WERI-Rb-1 (cell line): ENCODE results near the gene PRKD1.

Source experiments
- DNase-seq: peaks from one replicate; pipeline ENCODE4 v3.0.0-alpha.2; 2020
- H3K27ac ChIP-seq: fragments of 250-450 bp; sonication (Bioruptor Pico); 2 replicates; pipeline ENCODE4 v1.5.1; 2020; ENCODE audit warnings: mild to moderate bottlenecking, moderate library complexity
- H3K27me3 ChIP-seq: fragments of 250-450 bp; sonication (Bioruptor Pico); 2 replicates; pipeline ENCODE4 v1.5.1; 2021; ENCODE audit warnings: mild to moderate bottlenecking, low read depth, moderate library complexity; ENCODE audit not compliant: insufficient read depth, severe bottlenecking
- H3K36me3 ChIP-seq: fragments of 250-450 bp; sonication (Bioruptor Pico); 2 replicates; pipeline ENCODE4 v1.5.1; 2020; ENCODE audit warnings: mild to moderate bottlenecking, moderate library complexity
- H3K4me3 ChIP-seq: 2 replicates; pipeline ENCODE4 v1.5.1; 2011; ENCODE audit warnings: low read depth, mild to moderate bottlenecking, control low read depth, low read length
- H3K9me3 ChIP-seq: fragments of 250-450 bp; sonication (Bioruptor Pico); 2 replicates; pipeline ENCODE4 v1.5.1; 2021; ENCODE audit warnings: mild to moderate bottlenecking, moderate library complexity; ENCODE audit not compliant: severe bottlenecking
- CTCF ChIP-seq: IDR thresholded peaks from 2 replicates; pipeline ENCODE4 v1.5.1; 2011; ENCODE audit warnings: low read depth, mild to moderate bottlenecking, control low read depth, inconsistent platforms, low read length

PRKD1 gene

DNA sequence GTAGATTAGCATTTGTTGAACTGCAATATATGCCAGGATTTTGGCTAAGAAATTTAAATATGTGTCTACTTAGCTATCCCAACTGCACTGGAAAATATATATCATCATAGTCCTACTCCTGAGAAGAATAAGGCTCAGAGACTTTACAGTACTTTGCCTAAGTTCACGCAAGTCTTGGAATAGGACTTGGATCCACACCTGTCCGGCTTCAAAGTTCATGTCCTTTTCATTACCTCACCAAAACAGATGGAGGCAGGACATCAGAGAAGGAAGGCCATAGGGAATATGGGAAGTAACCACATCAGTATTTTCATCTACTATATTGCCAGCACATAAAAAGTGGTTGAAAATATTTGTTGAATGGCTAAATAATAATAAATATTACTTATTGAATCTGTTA lies 358.5 kb downstream of the PRKD1 start:
- Histone ChIP-seq H3K27ac (no peak overlapping the region), H3K9me3 (no peaks in the 10 kb centered on the region)
- no peak for TF ChIP-seq CTCF

GRCh38 chr14:29566194-29566593 lies 361.5 kb downstream of the PRKD1 start:
- Histone ChIP-seq H3K4me3 (no peak overlapping the region), H3K9me3 (no peaks in the 10 kb centered on the region), H3K27me3 (no peaks in the 10 kb centered on the region), H3K36me3 (no peaks in the 10 kb centered on the region), H3K27ac (no peak overlapping the region)
- TF ChIP-seq CTCF = no peak
- no peak for DNase-seq

More for the DNA sequence above, 358.5 kb downstream of the PRKD1 start:
- no peak for DNase-seq
- Histone ChIP-seq H3K36me3 (no peaks in the 10 kb centered on the region), H3K27me3 (no peaks in the 10 kb centered on the region), H3K4me3 (no peak overlapping the region)

DNA sequence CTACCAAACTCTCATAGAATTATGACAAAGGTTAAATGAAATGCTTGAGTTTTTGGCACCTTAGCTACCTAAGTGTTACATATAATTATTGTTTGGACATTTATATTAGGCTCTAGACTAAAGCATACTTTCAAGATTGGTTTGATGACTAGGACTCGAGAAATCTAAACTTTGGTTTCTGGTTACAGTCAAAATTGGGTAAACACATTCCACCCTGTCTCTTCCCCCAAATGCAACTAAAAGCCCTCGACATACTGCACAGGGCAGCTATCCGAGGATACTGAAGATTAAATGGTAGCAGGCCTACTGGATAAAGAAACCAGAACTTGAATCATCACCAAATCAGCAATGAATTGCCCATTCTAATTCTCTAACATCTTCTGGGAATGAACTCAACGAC lies 369.1 kb downstream of the PRKD1 start:
- Histone ChIP-seq H3K9me3 (no peaks in the 10 kb centered on the region), H3K27ac (no peak overlapping the region), H3K4me3 (no peak overlapping the region), H3K36me3 (no peaks in the 10 kb centered on the region), H3K27me3 (no peaks in the 10 kb centered on the region)
- DNase-seq = no peak
- no peak for TF ChIP-seq CTCF

GRCh38 chr14:29554335-29554734 lies 373.3 kb downstream of the PRKD1 start:
- no peak for DNase-seq
- no peaks in the 10 kb centered on the region for H3K36me3 ChIP-seq

DNA sequence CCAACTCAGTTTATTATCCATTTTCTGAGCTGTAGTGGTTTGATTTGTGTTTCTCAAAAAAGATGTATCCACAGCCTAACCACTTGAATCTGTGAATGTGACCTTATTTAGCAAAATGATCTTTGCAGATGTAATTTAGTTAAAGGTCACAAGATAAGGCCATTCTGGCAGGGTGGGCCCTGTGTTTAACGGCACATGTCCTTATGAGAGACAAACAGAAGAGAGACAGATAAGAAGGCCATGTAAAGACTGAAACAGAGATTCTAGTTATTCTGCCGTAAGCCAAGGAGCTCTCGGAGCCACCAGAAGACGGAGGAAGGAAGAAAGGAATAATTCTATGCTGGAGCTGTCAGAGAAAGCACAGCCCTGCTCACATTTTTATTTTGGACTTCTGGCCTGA lies 374.2 kb downstream of the PRKD1 start:
- Histone ChIP-seq H3K27me3 (no peaks in the 10 kb centered on the region), H3K4me3 (no peak overlapping the region), H3K9me3 (no peaks in the 10 kb centered on the region), H3K27ac (no peak overlapping the region), H3K36me3 (no peaks in the 10 kb centered on the region)
- TF ChIP-seq CTCF = no peak
- DNase-seq = no peak

More at GRCh38 chr14:29554335-29554734, 373.3 kb downstream of the PRKD1 start:
- Histone ChIP-seq H3K9me3 (no peaks in the 10 kb centered on the region), H3K4me3 (no peak overlapping the region), H3K27ac (no peak overlapping the region), H3K27me3 (no peaks in the 10 kb centered on the region)
- TF ChIP-seq CTCF = no peak

- peak; percentile 11 for DNase-seq
These were observed 378.7 kb downstream of the PRKD1 start for GRCh38 chr14:29548948-29549370.

More at GRCh38 chr14:29548948-29549370, 378.7 kb downstream of the PRKD1 start:
- H3K9me3 ChIP-seq = no peaks in the 10 kb centered on the region
- H3K36me3 ChIP-seq = no peaks in the 10 kb centered on the region
- H3K27ac ChIP-seq = no peak overlapping the region
- peak; percentile 35; the same call in 1 of the 2 replicates for TF ChIP-seq CTCF
- H3K27me3 ChIP-seq = no peaks in the 10 kb centered on the region
- H3K4me3 ChIP-seq = no peak overlapping the region
